ENCODE data around the gene C3orf85. TPM values are rescaled to one million over a fixed set of nuclear protein-coding genes. Genes with fewer than 3 reads are reported as not detected.

The C3orf85 gene, protein sequence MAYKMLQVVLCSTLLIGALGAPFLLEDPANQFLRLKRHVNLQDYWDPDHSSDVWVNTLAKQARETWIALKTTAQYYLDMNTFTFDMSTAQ
- total RNA-seq, result not detected in 2 replicates

DNA sequence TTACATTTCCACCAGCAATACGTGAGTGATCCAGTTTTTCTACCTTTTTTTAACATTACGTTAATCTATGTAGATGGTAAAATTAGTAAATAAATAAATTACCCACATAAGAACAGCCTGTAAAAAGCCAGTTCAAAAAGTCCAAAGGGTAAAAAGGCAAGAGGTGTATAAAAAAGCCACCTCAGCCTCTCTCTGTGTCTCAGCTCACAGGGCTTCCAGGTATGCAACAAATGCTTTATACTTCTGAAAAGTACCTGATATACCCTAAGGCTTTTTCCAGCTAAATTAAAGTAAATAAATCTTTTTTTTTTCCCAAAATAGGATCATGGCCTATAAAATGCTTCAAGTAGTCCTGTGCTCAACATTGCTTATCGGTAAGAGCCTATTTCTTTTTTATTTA is at the start of gene C3orf85:
Gene C3orf85, plus strand, starts transcription at position 197 of the 400 bp plus-strand sequence. Its CDS starts 129 bp downstream, at position 326.

DNA sequence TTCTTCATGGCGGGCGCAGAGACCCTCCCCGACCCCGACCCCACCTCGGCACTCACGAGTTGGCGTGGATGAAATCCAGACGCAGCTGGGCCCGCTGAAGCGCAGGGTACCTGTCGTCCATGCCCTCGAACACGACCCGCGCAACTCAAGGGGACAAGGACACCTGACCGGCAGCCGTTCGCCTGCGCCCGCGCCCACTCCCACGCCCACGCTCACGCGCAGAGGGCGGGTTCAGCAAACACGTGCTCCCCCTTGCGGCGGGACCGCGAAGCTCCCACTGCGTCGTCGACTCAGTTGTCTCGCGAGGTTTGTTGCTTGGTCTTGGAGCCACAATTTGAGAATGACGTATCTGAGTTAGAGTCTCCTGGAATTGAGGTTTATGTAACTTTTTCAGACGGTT is 18.6 kb upstream of the C3orf85 start, which contains the start of gene MORC1:
Gene MORC1, minus strand, starts transcription at position 196 of the 400 bp plus-strand sequence. Its CDS starts 75 bp downstream, at position 121.

Other genes starting within 250 kb of the C3orf85 start
- not detected in 2 replicates for gene GUCA1C, start 182.8 kb upstream of the C3orf85 start, total RNA-seq
- gene MORC1, start 18.6 kb upstream of the C3orf85 start, total RNA-seq, result not detected in 2 replicates
- not detected in 2 replicates for gene DPPA2, start 179.8 kb downstream of the C3orf85 start, total RNA-seq
- gene DPPA4, start 200.8 kb downstream of the C3orf85 start, total RNA-seq, result not detected in 2 replicates